Vagina (tissue), 2 donors: Measurements from ENCODE around the gene SMPDL3B. TPM values are rescaled to one million over a fixed set of nuclear protein-coding genes. Genes with fewer than 3 reads are reported as not detected.
A peak's percentile ranks its signal among the peaks of the same experiment; 100 is the strongest.

ENCODE experiments used
- DNase-seq, 2 donors: peaks; one replicate each; pipeline ENCODE4 v3.0.0-alpha.2; 2017; ENCODE audit errors: extremely low spot score in 2 of 2
- H3K27ac ChIP-seq: fragments of 200-600 bp; sonication (generic); one replicate; pipeline ENCODE4 v1.5.1; 2019
- H3K27me3 ChIP-seq: fragments of 200-600 bp; sonication (generic); one replicate; pipeline ENCODE4 v1.5.1; 2019
- H3K36me3 ChIP-seq, 2 donors: fragments of 200-600 bp; sonication (generic); one replicate each; pipeline ENCODE4 v1.5.1; 2017 to 2019
- H3K4me1 ChIP-seq: fragments of 200-600 bp; sonication (generic); one replicate; pipeline ENCODE4 v1.5.1; 2019
- H3K4me3 ChIP-seq, 2 donors: fragments of 200-600 bp; sonication (generic); 1 replicate in 1 of 2; 2 replicates in 1 of 2; pipeline ENCODE4 v1.5.1; 2016 to 2019
- H3K9me3 ChIP-seq: fragments of 200-600 bp; sonication (generic); one replicate; pipeline ENCODE4 v1.5.1; 2019
- POLR2A ChIP-seq, 2 donors: fragments of 450-650 bp; IDR thresholded peaks; one replicate each; pipeline ENCODE4 v1.6.1; 2017; ENCODE audit warnings: antibody characterized with exemption in 2 of 2, mild to moderate bottlenecking in 2 of 2, moderate library complexity in 2 of 2
- POLR2AphosphoS5 ChIP-seq, 2 donors: sonication (generic); formaldehyde crosslinking; IDR thresholded peaks; one replicate each; pipeline ENCODE4 v1.9.0; 2017; ENCODE audit warnings: antibody characterized with exemption in 2 of 2, mild to moderate bottlenecking in 2 of 2, low read depth in 1 of 2; ENCODE audit not compliant: insufficient read depth in 1 of 2
- intact Hi-C: fragments of 100-400 bp; cut with DNase I; formaldehyde crosslinking; loops from one replicate; pipeline ENCODE4 v1.15.1; 2023
- total RNA-seq: library from RNA; depleted of rRNA; stranded (reverse); fragments of >200 nt; gene quantifications from one replicate; pipeline ENCODE4 v1.2.3, GENCODE V29; 2016
- TF ChIP-seq, protein P1 (sequence below), 3 experiments: fragments of 450-650 bp in 2 of 3; fragments of 200-600 bp in 1 of 3; sonication (generic) in 1 of 3; IDR thresholded peaks; one replicate each; pipeline ENCODE4 v1.5.1; 2017 to 2019; ENCODE audit warnings: antibody characterized with exemption in 3 of 3, mild to moderate bottlenecking in 2 of 3, moderate library complexity in 2 of 3

Gene SMPDL3B
- total RNA-seq, 1 donor from 2014 or later = 2.0 TPM

DNA sequence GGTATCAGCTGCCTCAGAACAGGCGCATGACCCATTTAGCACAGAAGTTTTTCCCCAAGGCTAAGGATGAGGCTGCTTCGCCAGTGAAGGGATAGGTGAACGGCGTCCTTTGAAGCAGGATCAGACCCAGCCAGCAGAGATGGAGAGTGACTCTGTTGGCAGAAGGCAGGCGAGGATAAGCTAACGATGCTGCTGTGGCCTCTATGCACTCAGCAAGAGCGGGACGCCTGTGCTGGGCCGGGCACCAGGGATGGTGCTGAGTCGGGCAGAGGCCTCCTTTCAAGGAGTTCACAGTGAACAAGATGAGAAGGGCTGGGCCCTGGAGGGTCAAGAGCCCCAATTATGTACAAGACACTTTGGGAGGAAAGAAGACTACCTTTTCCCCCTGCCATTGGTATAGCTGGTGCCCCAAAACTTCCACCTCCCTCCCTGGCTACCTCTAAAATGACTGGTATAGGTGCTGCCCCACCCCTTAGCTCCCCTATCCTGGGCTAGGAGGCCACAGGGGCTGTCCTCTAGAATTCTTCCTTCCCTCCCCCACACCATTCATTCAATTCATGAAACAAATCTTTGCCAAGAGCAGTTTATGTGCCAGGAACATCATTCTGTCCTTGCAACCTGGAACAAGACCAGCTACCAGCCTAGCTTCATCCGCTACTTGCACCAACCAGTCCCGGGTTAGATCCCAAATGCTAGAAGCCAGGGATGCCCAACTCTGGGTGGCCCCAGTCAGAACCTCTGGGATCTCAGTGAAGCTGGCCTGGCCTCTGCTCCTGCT lies 32.5 kb downstream of the SMPDL3B start:
- H3K27ac ChIP-seq = no peak overlapping the region
- no peak for DNase-seq
- TF ChIP-seq POLR2A (IDR thresholded peaks at IDR 0.05) (no peak), POLR2AphosphoS5 (IDR thresholded peaks at IDR 0.05; ENCODE audit: insufficient read depth in 1 of 2, low read depth in 1 of 2) (no peak)
- TF ChIP-seq, protein P1, sequence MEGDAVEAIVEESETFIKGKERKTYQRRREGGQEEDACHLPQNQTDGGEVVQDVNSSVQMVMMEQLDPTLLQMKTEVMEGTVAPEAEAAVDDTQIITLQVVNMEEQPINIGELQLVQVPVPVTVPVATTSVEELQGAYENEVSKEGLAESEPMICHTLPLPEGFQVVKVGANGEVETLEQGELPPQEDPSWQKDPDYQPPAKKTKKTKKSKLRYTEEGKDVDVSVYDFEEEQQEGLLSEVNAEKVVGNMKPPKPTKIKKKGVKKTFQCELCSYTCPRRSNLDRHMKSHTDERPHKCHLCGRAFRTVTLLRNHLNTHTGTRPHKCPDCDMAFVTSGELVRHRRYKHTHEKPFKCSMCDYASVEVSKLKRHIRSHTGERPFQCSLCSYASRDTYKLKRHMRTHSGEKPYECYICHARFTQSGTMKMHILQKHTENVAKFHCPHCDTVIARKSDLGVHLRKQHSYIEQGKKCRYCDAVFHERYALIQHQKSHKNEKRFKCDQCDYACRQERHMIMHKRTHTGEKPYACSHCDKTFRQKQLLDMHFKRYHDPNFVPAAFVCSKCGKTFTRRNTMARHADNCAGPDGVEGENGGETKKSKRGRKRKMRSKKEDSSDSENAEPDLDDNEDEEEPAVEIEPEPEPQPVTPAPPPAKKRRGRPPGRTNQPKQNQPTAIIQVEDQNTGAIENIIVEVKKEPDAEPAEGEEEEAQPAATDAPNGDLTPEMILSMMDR (IDR thresholded peaks at IDR 0.05) = no peak
- H3K9me3 ChIP-seq = no peaks in the 10 kb centered on the region
- H3K4me3 ChIP-seq = no peak overlapping the region
- intact Hi-C loops = no loop called here
- peaks cover 11% of the 10 kb centered on the region for H3K4me1 ChIP-seq
- no peaks in the 10 kb centered on the region for H3K27me3 ChIP-seq
- H3K36me3 ChIP-seq = peaks cover 0 to 15% of the 10 kb centered on the region in 2 donors

DNA sequence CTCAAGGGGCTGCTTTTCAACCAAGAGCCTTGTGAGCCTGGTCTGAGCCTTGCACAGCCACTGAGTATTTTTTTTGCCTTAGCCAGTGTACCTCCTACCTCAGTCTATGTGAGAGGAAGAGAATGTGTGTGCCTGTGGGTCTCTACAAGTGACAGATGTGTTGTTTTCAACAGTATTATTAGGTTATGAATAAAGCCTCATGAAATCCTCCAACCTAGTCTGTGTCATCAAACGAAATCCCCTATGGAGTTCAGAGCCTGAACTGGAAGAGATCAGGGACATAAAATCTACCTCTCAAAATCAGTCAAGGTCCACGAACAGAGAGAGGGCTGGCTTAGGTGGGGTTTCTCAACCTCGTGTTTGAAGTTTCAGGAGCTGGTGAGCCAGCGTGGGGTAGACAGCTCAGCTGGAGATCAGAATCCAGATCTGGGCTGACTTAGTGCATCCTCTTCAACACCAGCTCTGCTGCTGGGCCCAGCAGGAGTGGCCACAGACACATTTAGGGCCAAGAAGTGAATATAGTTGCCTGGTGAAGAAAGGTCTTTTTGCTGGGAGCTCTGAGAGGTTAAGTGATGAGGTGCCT lies 33.2 kb downstream of the SMPDL3B start:
- Histone ChIP-seq H3K4me3 (no peak overlapping the region), H3K4me1 (peaks cover 11% of the 10 kb centered on the region), H3K9me3 (no peaks in the 10 kb centered on the region), H3K27me3 (no peaks in the 10 kb centered on the region), H3K36me3 (peaks cover 0 to 15% of the 10 kb centered on the region in 2 donors), H3K27ac (no peak overlapping the region)
- intact Hi-C loops = no loop called here
- TF ChIP-seq, protein P1 (IDR thresholded peaks at IDR 0.05) = no peak
- no peak for TF ChIP-seq POLR2AphosphoS5 (IDR thresholded peaks at IDR 0.05; ENCODE audit: insufficient read depth in 1 of 2, low read depth in 1 of 2)
- no peak for TF ChIP-seq POLR2A (IDR thresholded peaks at IDR 0.05)
- DNase-seq = no peak

DNA sequence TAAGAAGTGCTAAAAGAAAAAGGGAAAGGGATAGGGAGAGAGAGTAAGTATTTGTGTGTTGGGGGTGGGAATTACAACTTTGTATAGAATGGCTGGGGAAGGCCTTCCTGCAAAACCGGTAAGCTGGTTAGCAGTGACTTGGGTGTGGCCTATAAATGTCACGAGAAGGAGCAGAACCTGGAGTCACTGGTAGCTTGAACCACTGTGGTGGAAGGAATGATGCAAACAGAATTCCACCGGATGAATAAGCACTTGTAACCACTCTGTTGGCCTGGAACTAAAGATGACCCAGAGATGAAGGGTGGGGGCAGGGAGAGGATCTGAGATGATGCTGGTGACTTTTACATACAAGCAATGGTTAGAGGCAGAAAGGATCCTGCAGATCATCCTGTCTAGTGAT lies 33.9 kb downstream of the SMPDL3B start:
- Histone ChIP-seq H3K27ac (no peak overlapping the region), H3K36me3 (peaks cover 0 to 16% of the 10 kb centered on the region in 2 donors), H3K9me3 (no peaks in the 10 kb centered on the region), H3K4me3 (no peak overlapping the region), H3K4me1 (peaks cover 11% of the 10 kb centered on the region), H3K27me3 (no peaks in the 10 kb centered on the region)
- no peak for DNase-seq
- intact Hi-C loops = no loop called here
- TF ChIP-seq POLR2A (IDR thresholded peaks at IDR 0.05) = no peak
- peak in 1 of 2 donors; percentile 59 for TF ChIP-seq POLR2AphosphoS5 (IDR thresholded peaks at IDR 0.05; ENCODE audit: insufficient read depth in 1 of 2, low read depth in 1 of 2)

DNA sequence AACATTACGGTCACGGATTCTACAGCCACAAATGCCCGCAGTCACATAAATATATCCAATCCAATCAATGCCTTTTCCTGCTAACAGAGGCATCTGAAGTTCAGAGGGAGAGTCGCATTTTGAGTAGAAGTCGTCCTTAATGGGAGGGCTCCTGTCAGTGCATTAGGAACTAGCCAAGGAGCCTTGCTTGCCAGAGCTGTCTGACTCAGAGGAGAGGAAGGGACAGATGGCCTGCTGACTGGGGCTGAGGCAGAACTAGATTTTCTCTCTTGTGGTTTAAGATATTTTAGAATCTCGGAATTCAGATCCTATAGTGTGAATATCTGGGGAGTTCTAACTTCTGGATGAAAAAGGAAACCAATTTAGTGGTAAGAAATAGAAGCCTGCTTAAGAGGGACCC lies 35.6 kb downstream of the SMPDL3B start:
- H3K4me1 ChIP-seq = peaks cover 11% of the 10 kb centered on the region
- H3K36me3 ChIP-seq = peaks cover 0 to 24% of the 10 kb centered on the region in 2 donors
- no peaks in the 10 kb centered on the region for H3K9me3 ChIP-seq
- no peak overlapping the region for H3K4me3 ChIP-seq
- TF ChIP-seq POLR2AphosphoS5 (IDR thresholded peaks at IDR 0.05; ENCODE audit: insufficient read depth in 1 of 2, low read depth in 1 of 2) = no peak
- TF ChIP-seq, protein P1 (IDR thresholded peaks at IDR 0.05) = no peak
- no peak for TF ChIP-seq POLR2A (IDR thresholded peaks at IDR 0.05)
- H3K27me3 ChIP-seq = no peaks in the 10 kb centered on the region
- no peak for DNase-seq
- H3K27ac ChIP-seq = peak overlapping the region; percentile 24
- intact Hi-C loops = no loop called here

DNA sequence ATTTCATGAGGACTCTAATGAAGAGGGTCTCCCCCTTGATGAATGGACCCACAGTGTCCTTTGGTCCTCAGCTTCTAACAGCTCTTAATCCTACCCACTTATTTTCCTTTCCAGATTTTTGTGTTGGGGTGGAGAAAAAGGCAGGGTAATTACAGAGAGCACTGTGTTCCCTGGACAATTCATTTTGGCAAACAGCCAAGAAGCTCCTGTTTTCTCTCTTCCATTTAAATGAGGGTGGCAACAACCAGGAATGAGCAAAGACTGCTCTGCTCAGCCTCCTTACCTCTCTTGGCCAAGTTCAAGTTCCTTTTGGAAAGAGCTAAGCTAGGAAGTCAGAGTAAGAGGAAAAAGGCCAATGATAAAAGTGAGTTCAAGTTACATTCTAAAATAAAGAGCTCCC lies 36.9 kb downstream of the SMPDL3B start:
- Histone ChIP-seq H3K27ac (no peak overlapping the region), H3K27me3 (no peaks in the 10 kb centered on the region), H3K36me3 (peaks cover 0 to 21% of the 10 kb centered on the region in 2 donors), H3K9me3 (no peaks in the 10 kb centered on the region), H3K4me3 (no peak overlapping the region), H3K4me1 (peaks cover 11% of the 10 kb centered on the region)
- intact Hi-C loops = no loop called here
- no peak for DNase-seq
- TF ChIP-seq POLR2AphosphoS5 (IDR thresholded peaks at IDR 0.05; ENCODE audit: insufficient read depth in 1 of 2, low read depth in 1 of 2) (no peak), POLR2A (IDR thresholded peaks at IDR 0.05) (no peak)
- TF ChIP-seq, protein P1 (IDR thresholded peaks at IDR 0.05) = no peak
